Trophoblast cell (in vitro differentiated cells and primary cell): Measurements from ENCODE around the gene HTRA3.

Experiments used
- DNase-seq, 2 donors: peaks; one replicate each; pipeline ENCODE4 v3.0.0-alpha.2; 2016
- H2AFZ ChIP-seq: 2 replicates; pipeline ENCODE4 v1.6.1; 2013; ENCODE audit warnings: low read length, moderate library complexity, mild to moderate bottlenecking; ENCODE audit not compliant: insufficient read depth, poor library complexity
- H2AK5ac ChIP-seq: 2 replicates; pipeline ENCODE4 v1.6.1; 2013; ENCODE audit warnings: mild to moderate bottlenecking, low read length
- H2BK120ac ChIP-seq: 2 replicates; pipeline ENCODE4 v1.6.1; 2013; ENCODE audit warnings: low read length, mild to moderate bottlenecking, moderate library complexity; ENCODE audit not compliant: insufficient read depth, poor library complexity
- H2BK12ac ChIP-seq: 2 replicates; pipeline ENCODE4 v1.6.1; 2013; ENCODE audit warnings: mild to moderate bottlenecking, low read length, moderate library complexity
- H2BK5ac ChIP-seq: 2 replicates; pipeline ENCODE4 v1.6.1; 2013; ENCODE audit warnings: low read length, low read depth, moderate library complexity, mild to moderate bottlenecking; ENCODE audit not compliant: poor library complexity
- H3K14ac ChIP-seq: 2 replicates; pipeline ENCODE4 v1.6.1; 2013; ENCODE audit warnings: mild to moderate bottlenecking, low read length
- H3K18ac ChIP-seq: 2 replicates; pipeline ENCODE4 v1.6.1; 2013; ENCODE audit warnings: mild to moderate bottlenecking, low read length
- H3K23ac ChIP-seq: 2 replicates; pipeline ENCODE4 v1.6.1; 2013; ENCODE audit warnings: low read length
- H3K27ac ChIP-seq: 2 replicates; pipeline ENCODE4 v1.5.1; 2013; ENCODE audit warnings: low read depth, mild to moderate bottlenecking, inconsistent platforms, low read length, moderate library complexity
- H3K27me3 ChIP-seq: 2 replicates; pipeline ENCODE4 v1.6.1; 2013; ENCODE audit warnings: inconsistent platforms, mild to moderate bottlenecking, low read length, moderate library complexity; ENCODE audit not compliant: insufficient read depth
- H3K36me3 ChIP-seq, 2 experiments: 1 replicate in 1 of 2; 2 replicates in 1 of 2; pipeline ENCODE4 v1.6.1; 2013; ENCODE audit warnings: low read length in 2 of 2, mild to moderate bottlenecking in 2 of 2, moderate library complexity in 1 of 2; ENCODE audit not compliant: insufficient read depth in 2 of 2, control insufficient read depth in 1 of 2
- H3K4ac ChIP-seq: 2 replicates; pipeline ENCODE4 v1.6.1; 2013; ENCODE audit warnings: low read depth, mild to moderate bottlenecking, low read length, moderate library complexity
- H3K4me1 ChIP-seq, 2 experiments: 1 replicate in 1 of 2; 2 replicates in 1 of 2; pipeline ENCODE4 v1.6.1; 2013; ENCODE audit warnings: low read length in 2 of 2, mild to moderate bottlenecking in 2 of 2, moderate library complexity in 1 of 2; ENCODE audit not compliant: insufficient read depth in 2 of 2, control insufficient read depth in 1 of 2
- H3K4me2 ChIP-seq: 2 replicates; pipeline ENCODE4 v1.6.1; 2013; ENCODE audit warnings: inconsistent platforms, mild to moderate bottlenecking, low read length, moderate library complexity
- H3K4me3 ChIP-seq: 2 replicates; pipeline ENCODE4 v1.5.1; 2013; ENCODE audit warnings: mild to moderate bottlenecking, low read depth, low read length, inconsistent platforms
- H3K79me1 ChIP-seq: one replicate; pipeline ENCODE4 v1.6.1; 2013; ENCODE audit warnings: low read length
- H3K79me2 ChIP-seq: 2 replicates; pipeline ENCODE4 v1.6.1; 2013; ENCODE audit warnings: low read length, mild to moderate bottlenecking; ENCODE audit not compliant: control insufficient read depth, insufficient read depth, poor library complexity
- H3K9ac ChIP-seq: 2 replicates; pipeline ENCODE4 v1.6.1; 2013; ENCODE audit warnings: mild to moderate bottlenecking, low read length
- H3K9me3 ChIP-seq: 2 replicates; pipeline ENCODE4 v1.6.1; 2013; ENCODE audit warnings: low read depth, mild to moderate bottlenecking, control low read depth, inconsistent platforms, low read length; ENCODE audit not compliant: insufficient read depth
- H4K12ac ChIP-seq: 2 replicates; pipeline ENCODE4 v1.6.1; 2013; ENCODE audit warnings: low read depth, mild to moderate bottlenecking, low read length, moderate library complexity
- H4K8ac ChIP-seq: 2 replicates; pipeline ENCODE4 v1.6.1; 2013; ENCODE audit warnings: low read depth, mild to moderate bottlenecking, low read length, moderate library complexity
- H4K91ac ChIP-seq: one replicate; pipeline ENCODE4 v1.6.1; 2013; ENCODE audit warnings: low read depth, mild to moderate bottlenecking, low read length, moderate library complexity
- WGBS: extraction: QIAGEN DNeasy Blood & Tissue Kit; methylation state at CpG from one replicate; pipeline ENCODE4 v1.1.7; 2013; ENCODE audit warnings: missing lambda C conversion rate; ENCODE audit not compliant: insufficient read length, insufficient coverage; ENCODE audit errors: extremely low coverage; 5-methylcytosine and 5-hydroxymethylcytosine counted together

HTRA3 gene

GRCh38 chr4:8332891-8333331 is 63.4 kb downstream of the HTRA3 start:
- no peak overlapping the region for H2BK120ac ChIP-seq
- H3K4ac ChIP-seq = no peak overlapping the region
- no peak overlapping the region for H3K18ac ChIP-seq
- no peak overlapping the region for H2AK5ac ChIP-seq
- no peak for DNase-seq
- no peak overlapping the region for H4K8ac ChIP-seq
- WGBS = no CpG with 5 or more reads among the region's 8 CpGs
- peaks cover 0 to 6% of the 10 kb centered on the region in 2 experiments for H3K4me1 ChIP-seq
- H4K91ac ChIP-seq = no peak overlapping the region
- no peak overlapping the region for H2BK12ac ChIP-seq
- no peak overlapping the region for H2AFZ ChIP-seq
- H3K14ac ChIP-seq = no peak overlapping the region
- no peak overlapping the region for H3K23ac ChIP-seq
- H3K27ac ChIP-seq = no peak overlapping the region
- H3K4me3 ChIP-seq = no peak overlapping the region
- H3K9ac ChIP-seq = no peak overlapping the region
- H3K36me3 ChIP-seq = no peaks in the 10 kb centered on the region
- H3K79me2 ChIP-seq = no peaks in the 10 kb centered on the region
- no peaks in the 10 kb centered on the region for H3K27me3 ChIP-seq
- H3K9me3 ChIP-seq = peaks cover 7% of the 10 kb centered on the region
- no peak overlapping the region for H3K4me2 ChIP-seq
- no peaks in the 10 kb centered on the region for H3K79me1 ChIP-seq
- H2BK5ac ChIP-seq = no peak overlapping the region
- H4K12ac ChIP-seq = no peak overlapping the region

- Histone ChIP-seq H2BK5ac (no peak overlapping the region), H3K4me1 (peaks cover 0 to 6% of the 10 kb centered on the region in 2 experiments), H3K9me3 (peaks cover 7% of the 10 kb centered on the region), H2AK5ac (no peak overlapping the region), H2BK120ac (no peak overlapping the region), H2BK12ac (no peak overlapping the region), H3K4ac (no peak overlapping the region), H4K8ac (no peak overlapping the region), H3K79me2 (no peaks in the 10 kb centered on the region), H3K4me3 (no peak overlapping the region), H4K12ac (no peak overlapping the region), H3K9ac (no peak overlapping the region), H3K36me3 (no peaks in the 10 kb centered on the region), H4K91ac (no peak overlapping the region), H2AFZ (no peak overlapping the region), H3K27ac (no peak overlapping the region), H3K79me1 (no peaks in the 10 kb centered on the region), H3K14ac (no peak overlapping the region), H3K23ac (no peak overlapping the region), H3K4me2 (no peak overlapping the region), H3K27me3 (no peaks in the 10 kb centered on the region), H3K18ac (no peak overlapping the region)
- WGBS = no CpG with 5 or more reads among the region's 14 CpGs
- no peak for DNase-seq
These were observed 64.3 kb downstream of the HTRA3 start for GRCh38 chr4:8333726-8334460.

GRCh38 chr4:8334786-8335460 is 65.4 kb downstream of the HTRA3 start:
- H3K79me1 ChIP-seq = no peaks in the 10 kb centered on the region
- no peak overlapping the region for H3K18ac ChIP-seq
- H4K91ac ChIP-seq = no peak overlapping the region
- H2BK12ac ChIP-seq = no peak overlapping the region
- no peak overlapping the region for H4K12ac ChIP-seq
- H3K4ac ChIP-seq = no peak overlapping the region
- peaks cover 0 to 6% of the 10 kb centered on the region in 2 experiments for H3K4me1 ChIP-seq
- no peak overlapping the region for H3K14ac ChIP-seq
- no peak overlapping the region for H2BK120ac ChIP-seq
- H3K27me3 ChIP-seq = no peaks in the 10 kb centered on the region
- peak overlapping the region; percentile 18 for H3K4me3 ChIP-seq
- H3K27ac ChIP-seq = no peak overlapping the region
- H2AK5ac ChIP-seq = no peak overlapping the region
- H3K36me3 ChIP-seq = no peaks in the 10 kb centered on the region
- no peak for DNase-seq
- no peak overlapping the region for H3K23ac ChIP-seq
- peaks cover 7% of the 10 kb centered on the region for H3K9me3 ChIP-seq
- H3K9ac ChIP-seq = no peak overlapping the region
- no peaks in the 10 kb centered on the region for H3K79me2 ChIP-seq
- no CpG with 5 or more reads among the region's 13 CpGs for WGBS
- no peak overlapping the region for H2AFZ ChIP-seq
- H3K4me2 ChIP-seq = no peak overlapping the region
- no peak overlapping the region for H2BK5ac ChIP-seq
- H4K8ac ChIP-seq = no peak overlapping the region

GRCh38 chr4:8335848-8336247 is 66.3 kb downstream of the HTRA3 start:
- Histone ChIP-seq H3K79me1 (no peaks in the 10 kb centered on the region), H4K8ac (no peak overlapping the region), H3K4me1 (peaks cover 0 to 6% of the 10 kb centered on the region in 2 experiments), H3K9ac (no peak overlapping the region), H4K12ac (no peak overlapping the region), H3K27me3 (no peaks in the 10 kb centered on the region), H2BK120ac (no peak overlapping the region), H3K18ac (no peak overlapping the region), H3K23ac (no peak overlapping the region), H3K36me3 (no peaks in the 10 kb centered on the region), H3K9me3 (peaks cover 7% of the 10 kb centered on the region), H2AK5ac (no peak overlapping the region), H2BK12ac (no peak overlapping the region), H4K91ac (no peak overlapping the region), H3K4me2 (no peak overlapping the region), H3K14ac (no peak overlapping the region), H3K27ac (no peak overlapping the region), H2AFZ (no peak overlapping the region), H3K4me3 (no peak overlapping the region), H3K4ac (no peak overlapping the region), H3K79me2 (no peaks in the 10 kb centered on the region), H2BK5ac (no peak overlapping the region)
- WGBS = no CpG with 5 or more reads among the region's 2 CpGs
- no peak for DNase-seq
